Mesendoderm (in vitro differentiated cells): Measurements from ENCODE around the gene FAM50A.

Source experiments
- DNase-seq: peaks from one replicate; pipeline ENCODE4 v3.0.0; 2013
- H2AK5ac ChIP-seq: 2 replicates; pipeline ENCODE4 v1.6.1; 2013; ENCODE audit warnings: low read length, inconsistent platforms
- H2BK120ac ChIP-seq: 2 replicates; pipeline ENCODE4 v1.6.1; 2013; ENCODE audit warnings: low read depth, mild to moderate bottlenecking, low read length, moderate library complexity, mixed read lengths
- H2BK15ac ChIP-seq: replicated peaks from 2 replicates; pipeline ENCODE4 v1.6.1; 2013; ENCODE audit warnings: low read depth, mild to moderate bottlenecking, moderate library complexity
- H2BK5ac ChIP-seq: 2 replicates; pipeline ENCODE4 v1.6.1; 2013; ENCODE audit warnings: low read length, inconsistent platforms
- H3K18ac ChIP-seq: 2 replicates; pipeline ENCODE4 v1.6.1; 2013; ENCODE audit warnings: mild to moderate bottlenecking, low read length, mixed read lengths
- H3K23ac ChIP-seq: one replicate; pipeline ENCODE4 v1.6.1; 2013; ENCODE audit warnings: low read length
- H3K27ac ChIP-seq: 2 replicates; pipeline ENCODE4 v1.5.1; 2013; ENCODE audit warnings: low read depth, mild to moderate bottlenecking, inconsistent platforms, low read length, moderate library complexity
- H3K27me3 ChIP-seq: 2 replicates; pipeline ENCODE4 v1.6.1; 2013; ENCODE audit warnings: low read length, control low read depth, mild to moderate bottlenecking, inconsistent platforms; ENCODE audit not compliant: insufficient read depth, poor library complexity
- H3K36me3 ChIP-seq: 2 replicates; pipeline ENCODE4 v1.6.1; 2013; ENCODE audit warnings: low read length, inconsistent platforms; ENCODE audit not compliant: control insufficient read depth, insufficient read depth
- H3K4ac ChIP-seq: one replicate; pipeline ENCODE4 v1.6.1; 2013; ENCODE audit warnings: low read depth, mild to moderate bottlenecking, low read length, moderate library complexity
- H3K4me1 ChIP-seq: 2 replicates; pipeline ENCODE4 v1.6.1; 2013; ENCODE audit warnings: low read depth, low read length, inconsistent platforms; ENCODE audit not compliant: control insufficient read depth
- H3K4me2 ChIP-seq: 2 replicates; pipeline ENCODE4 v1.6.1; 2013; ENCODE audit warnings: low read length
- H3K4me3 ChIP-seq: 2 replicates; pipeline ENCODE4 v1.5.1; 2013; ENCODE audit warnings: mild to moderate bottlenecking, low read length
- H3K56ac ChIP-seq: one replicate; pipeline ENCODE4 v1.6.1; 2013; ENCODE audit warnings: low read length
- H3K79me1 ChIP-seq: 2 replicates; pipeline ENCODE4 v1.6.1; 2013; ENCODE audit warnings: low read length, inconsistent platforms
- H3K79me2 ChIP-seq: 2 replicates; pipeline ENCODE4 v1.6.1; 2013; ENCODE audit warnings: mild to moderate bottlenecking, low read length; ENCODE audit not compliant: control insufficient read depth, insufficient read depth
- H3K9ac ChIP-seq: 2 replicates; pipeline ENCODE4 v1.6.1; 2013; ENCODE audit warnings: low read length, inconsistent platforms
- H4K5ac ChIP-seq: one replicate; pipeline ENCODE4 v1.6.1; 2013; ENCODE audit warnings: low read length
- H4K8ac ChIP-seq: one replicate; pipeline ENCODE4 v1.6.1; 2013; ENCODE audit warnings: low read depth, mild to moderate bottlenecking, control low read depth, low read length, moderate library complexity
- WGBS: extraction: QIAGEN DNeasy Blood & Tissue Kit; methylation state at CpG from one replicate; pipeline ENCODE4 v1.1.7; 2013; ENCODE audit warnings: low lambda C conversion rate, missing lambda C conversion rate; ENCODE audit not compliant: insufficient coverage; ENCODE audit errors: extremely low coverage; 5-methylcytosine and 5-hydroxymethylcytosine counted together

Gene FAM50A

GRCh38 chrX:154467556-154467955, 23.6 kb downstream of the FAM50A start:
- H3K4ac ChIP-seq, result no peak overlapping the region
- no peak overlapping the region for H3K4me2 ChIP-seq
- H2AK5ac ChIP-seq, result no peak overlapping the region
- H3K4me3 ChIP-seq, result no peak overlapping the region
- no peaks in the 10 kb centered on the region for H3K79me2 ChIP-seq
- no peaks in the 10 kb centered on the region for H3K79me1 ChIP-seq
- no peak overlapping the region for H3K9ac ChIP-seq
- no peak overlapping the region for H3K18ac ChIP-seq
- no peak for DNase-seq
- no peak overlapping the region for H3K23ac ChIP-seq
- H3K27me3 ChIP-seq, result no peaks in the 10 kb centered on the region
- no peaks in the 10 kb centered on the region for H3K36me3 ChIP-seq
- no peaks in the 10 kb centered on the region for H3K4me1 ChIP-seq
- no peak overlapping the region for H4K8ac ChIP-seq
- no peak overlapping the region for H3K56ac ChIP-seq
- no peak overlapping the region for H4K5ac ChIP-seq
- no peak overlapping the region for H2BK5ac ChIP-seq
- no peak overlapping the region for H3K27ac ChIP-seq
- H2BK15ac ChIP-seq, result no peak overlapping the region
- no CpG with 5 or more reads among the region's 21 CpGs for WGBS
- H2BK120ac ChIP-seq, result no peak overlapping the region

- Histone ChIP-seq H3K27ac (no peak overlapping the region), H3K36me3 (no peaks in the 10 kb centered on the region), H2AK5ac (no peak overlapping the region), H3K4ac (no peak overlapping the region), H3K56ac (no peak overlapping the region), H3K9ac (no peak overlapping the region), H3K79me1 (no peaks in the 10 kb centered on the region), H2BK120ac (no peak overlapping the region), H3K18ac (no peak overlapping the region), H3K79me2 (no peaks in the 10 kb centered on the region), H3K4me2 (no peak overlapping the region), H2BK15ac (no peak overlapping the region), H3K4me1 (no peaks in the 10 kb centered on the region), H3K27me3 (no peaks in the 10 kb centered on the region), H2BK5ac (no peak overlapping the region), H4K8ac (no peak overlapping the region), H3K4me3 (no peak overlapping the region), H3K23ac (no peak overlapping the region), H4K5ac (no peak overlapping the region)
- no peak for DNase-seq
- WGBS, result no CpG with 5 or more reads among the region's 23 CpGs
These were observed 24.3 kb downstream of the FAM50A start for GRCh38 chrX:154468217-154468616.

- whole genome bisulfite sequencing, result no CpG with 5 or more reads among the region's 9 CpGs
- Histone ChIP-seq H3K36me3 (no peaks in the 10 kb centered on the region), H3K9ac (no peak overlapping the region), H3K27me3 (no peaks in the 10 kb centered on the region), H2BK120ac (no peak overlapping the region), H3K79me2 (no peaks in the 10 kb centered on the region), H4K8ac (no peak overlapping the region), H4K5ac (no peak overlapping the region), H3K23ac (no peak overlapping the region), H3K4me3 (no peak overlapping the region), H3K4ac (no peak overlapping the region), H2BK5ac (no peak overlapping the region), H3K56ac (no peak overlapping the region), H2BK15ac (no peak overlapping the region), H3K4me2 (no peak overlapping the region), H3K27ac (no peak overlapping the region), H3K18ac (no peak overlapping the region), H2AK5ac (no peak overlapping the region), H3K79me1 (no peaks in the 10 kb centered on the region), H3K4me1 (no peaks in the 10 kb centered on the region)
- DNase-seq, result no peak
These were observed 25.2 kb downstream of the FAM50A start for GRCh38 chrX:154469114-154469513.

GRCh38 chrX:154469880-154470279, 25.9 kb downstream of the FAM50A start:
- Histone ChIP-seq H3K79me1 (no peaks in the 10 kb centered on the region), H3K4me3 (no peak overlapping the region), H3K27ac (no peak overlapping the region), H3K4me1 (no peaks in the 10 kb centered on the region), H4K5ac (no peak overlapping the region), H4K8ac (no peak overlapping the region), H3K79me2 (no peaks in the 10 kb centered on the region), H3K4ac (no peak overlapping the region), H3K56ac (no peak overlapping the region), H3K23ac (no peak overlapping the region), H3K9ac (no peak overlapping the region), H2BK5ac (no peak overlapping the region), H3K4me2 (no peak overlapping the region), H3K18ac (no peak overlapping the region), H3K27me3 (no peaks in the 10 kb centered on the region), H3K36me3 (no peaks in the 10 kb centered on the region), H2AK5ac (no peak overlapping the region), H2BK15ac (no peak overlapping the region), H2BK120ac (no peak overlapping the region)
- DNase-seq, result no peak
- WGBS, result no CpG with 5 or more reads among the region's 18 CpGs

GRCh38 chrX:154470434-154470833, 26.5 kb downstream of the FAM50A start:
- H3K18ac ChIP-seq, result no peak overlapping the region
- H4K8ac ChIP-seq, result no peak overlapping the region
- H2BK120ac ChIP-seq, result no peak overlapping the region
- no peaks in the 10 kb centered on the region for H3K27me3 ChIP-seq
- no peak overlapping the region for H2BK5ac ChIP-seq
- H4K5ac ChIP-seq, result no peak overlapping the region
- H3K4me1 ChIP-seq, result no peaks in the 10 kb centered on the region
- H3K9ac ChIP-seq, result no peak overlapping the region
- H3K23ac ChIP-seq, result no peak overlapping the region
- H3K36me3 ChIP-seq, result no peaks in the 10 kb centered on the region
- DNase-seq, result no peak
- H3K56ac ChIP-seq, result no peak overlapping the region
- H3K4ac ChIP-seq, result no peak overlapping the region
- no peak overlapping the region for H3K4me2 ChIP-seq
- no CpG with 5 or more reads among the region's 14 CpGs for WGBS
- no peak overlapping the region for H2AK5ac ChIP-seq
- H2BK15ac ChIP-seq, result no peak overlapping the region
- no peaks in the 10 kb centered on the region for H3K79me2 ChIP-seq
- no peak overlapping the region for H3K4me3 ChIP-seq
- H3K27ac ChIP-seq, result no peak overlapping the region
- H3K79me1 ChIP-seq, result no peaks in the 10 kb centered on the region

- Histone ChIP-seq H3K23ac (no peak overlapping the region), H3K79me2 (no peaks in the 10 kb centered on the region), H3K27ac (no peak overlapping the region), H2AK5ac (no peak overlapping the region), H4K5ac (no peak overlapping the region), H2BK120ac (no peak overlapping the region), H3K4ac (no peak overlapping the region), H3K79me1 (no peaks in the 10 kb centered on the region), H3K56ac (no peak overlapping the region), H3K4me2 (no peak overlapping the region), H3K9ac (no peak overlapping the region), H3K27me3 (no peaks in the 10 kb centered on the region), H2BK5ac (no peak overlapping the region), H3K4me3 (no peak overlapping the region), H3K36me3 (no peaks in the 10 kb centered on the region), H3K18ac (no peak overlapping the region), H4K8ac (no peak overlapping the region), H3K4me1 (no peaks in the 10 kb centered on the region), H2BK15ac (no peak overlapping the region)
- no CpG with 5 or more reads among the region's 23 CpGs for WGBS
- DNase-seq, result no peak
These were observed 27.1 kb downstream of the FAM50A start for GRCh38 chrX:154470914-154471568.
